HepG2 (cell line): ENCODE measurements around the gene DHX8. TPM values are rescaled to one million over a fixed set of nuclear protein-coding genes. Genes with fewer than 3 reads are reported as not detected.

Experiments
- CTCF ChIP-seq: sonication (generic); formaldehyde crosslinking; IDR thresholded peaks from 2 replicates; pipeline ENCODE4 v1.5.0; 2020; ENCODE audit warnings: mild to moderate bottlenecking, missing genetic modification reagents, moderate library complexity
- FOXO4 ChIP-seq: sonication (generic); formaldehyde crosslinking; conservative IDR thresholded peaks from 2 replicates; pipeline ENCODE4 v1.8.1; 2023; ENCODE audit warnings: missing genetic modification reagents
- KLF15 ChIP-seq: sonication (generic); formaldehyde crosslinking; IDR thresholded peaks from 2 replicates; pipeline ENCODE4 v1.8.1; 2023; ENCODE audit warnings: borderline replicate concordance, mild to moderate bottlenecking, inconsistent platforms, missing genetic modification reagents, mixed read lengths
- MIER3 ChIP-seq: IDR thresholded peaks from 2 replicates; pipeline ENCODE4 v1.6.1; 2016; ENCODE audit warnings: missing compliant biosample characterization, borderline replicate concordance
- MZF1 ChIP-seq: sonication (generic); formaldehyde crosslinking; IDR thresholded peaks from 2 replicates; pipeline ENCODE4 v1.8.1; 2023; ENCODE audit warnings: mild to moderate bottlenecking, missing genetic modification reagents, borderline replicate concordance
- NCOR1 ChIP-seq: fragments of 200-600 bp; sonication (generic); IDR thresholded peaks from 2 replicates; pipeline ENCODE4 v1.7.0; 2017; ENCODE audit warnings: antibody characterized with exemption, low read length, borderline replicate concordance
- PRDM10 ChIP-seq: sonication (generic); formaldehyde crosslinking; IDR thresholded peaks from 2 replicates; pipeline ENCODE4 v1.4.0; 2020; ENCODE audit warnings: low read depth, missing genetic modification reagents
- ZMAT5 ChIP-seq: sonication (generic); formaldehyde crosslinking; IDR thresholded peaks from 2 replicates; pipeline ENCODE4 v1.5.0; 2020; ENCODE audit warnings: mild to moderate bottlenecking, low read depth, missing genetic modification reagents, borderline replicate concordance
- ZNF576 ChIP-seq: sonication (generic); formaldehyde crosslinking; IDR thresholded peaks from 2 replicates; pipeline ENCODE4 v1.4.0; 2020; ENCODE audit warnings: mild to moderate bottlenecking, missing genetic modification reagents
- ZNF710 ChIP-seq: sonication (generic); formaldehyde crosslinking; IDR thresholded peaks from 2 replicates; pipeline ENCODE4 v1.5.0; 2020; ENCODE audit warnings: mild to moderate bottlenecking, missing genetic modification reagents, borderline replicate concordance
- ZNF891 ChIP-seq: sonication (generic); formaldehyde crosslinking; IDR thresholded peaks from 2 replicates; pipeline ENCODE4 v1.5.0; 2020; ENCODE audit warnings: mild to moderate bottlenecking, missing genetic modification reagents
- polyA plus RNA-seq, 8 experiments: library from polyadenylated mRNA; depleted of rRNA in 3 of 8; stranded (reverse) in 7 of 8; unstranded in 1 of 8; fragments of >200 nt; fragmentation: Illumina TruSeq in 4 of 8; extraction: Trizol in 4 of 8; gene quantifications; 2 replicates each; pipeline versions ENCODE4 v1.2.1 to v1.2.3, GENCODE V29; 2011 to 2016; ENCODE audit warnings: low read depth in 4 of 8, missing spikeins in 1 of 8, mixed read lengths in 1 of 8; ENCODE audit not compliant: insufficient read depth in 1 of 8
- total RNA-seq, 5 experiments: library from RNA; depleted of rRNA; stranded (reverse); fragments of >200 nt; fragmentation: Illumina TruSeq; extraction: Trizol; gene quantifications; 2 replicates each; pipeline ENCODE4 v1.2.3, GENCODE V29; 2016; ENCODE audit warnings: low read depth in 1 of 5

Gene DHX8
- total and polyA plus RNA-seq, 2 of the 13 experiments (the other 11 are each of a cell fraction or from before 2014, with no cell fraction given) = 24.8 to 48.9 TPM

- TF ChIP-seq PRDM10 (peak; percentile 88), MZF1 (CRISPR knock-in tag) (peak; percentile 45; the same call in 1 of the 2 replicates), ZNF891 (peak; percentile 62; the same call in 1 of the 2 replicates), CTCF (CRISPR knock-in tag) (peak; percentile 31; the same call in 1 of the 2 replicates), NCOR1 (peak; percentile 98), ZNF576 (CRISPR knock-in tag) (no peak), ZNF710 (peak; percentile 88), KLF15 (CRISPR knock-in tag) (peak; percentile 71; the same call in 1 of the 2 replicates), ZMAT5 (CRISPR knock-in tag) (no peak), FOXO4 (CRISPR knock-in tag) (no peak), MIER3 (CRISPR knock-in tag) (peak; percentile 97; the same call in 1 of the 2 replicates)
Observed at GRCh38 chr17:43530288-43531081, 46.7 kb downstream of the DHX8 start (continued).
